ENCODE data around the gene ITGA2.

DNA sequence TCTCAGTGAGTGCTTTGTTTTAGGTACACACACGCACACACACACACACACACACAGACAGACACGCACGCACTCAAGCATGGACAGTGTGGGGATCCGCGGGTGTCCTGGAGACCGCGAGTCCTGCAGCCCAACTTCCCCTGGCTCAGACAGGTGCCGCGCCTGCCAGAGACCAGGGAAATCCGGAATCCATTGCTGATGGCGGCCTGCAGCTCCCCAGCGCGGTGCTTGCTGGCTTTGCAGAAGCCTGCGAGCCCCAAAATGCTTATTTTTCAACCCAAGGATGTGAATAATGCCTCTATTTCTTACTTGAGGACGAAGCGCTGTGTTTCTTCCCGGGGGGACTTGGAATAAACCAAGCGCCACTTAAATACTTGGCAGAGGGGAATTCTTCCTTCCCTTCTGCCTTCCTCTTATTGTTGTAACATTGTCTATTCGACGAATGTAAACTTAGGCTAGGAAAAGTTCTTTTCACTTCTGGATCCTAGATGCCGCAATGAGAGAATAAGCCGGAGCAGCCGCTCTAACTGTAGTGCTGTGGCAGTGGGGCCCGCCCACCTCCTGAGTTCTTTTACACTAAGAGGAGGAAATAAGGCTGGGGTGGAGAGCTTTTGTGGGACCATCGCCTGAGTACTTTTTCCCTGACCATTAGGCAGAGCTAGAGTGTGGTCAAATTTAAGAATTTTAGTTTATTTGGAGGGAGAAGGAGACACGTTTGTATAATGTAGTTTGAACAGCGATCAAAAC is 802 bp downstream of the ITGA2 start:
- TF ChIP-seq, protein P1, sequence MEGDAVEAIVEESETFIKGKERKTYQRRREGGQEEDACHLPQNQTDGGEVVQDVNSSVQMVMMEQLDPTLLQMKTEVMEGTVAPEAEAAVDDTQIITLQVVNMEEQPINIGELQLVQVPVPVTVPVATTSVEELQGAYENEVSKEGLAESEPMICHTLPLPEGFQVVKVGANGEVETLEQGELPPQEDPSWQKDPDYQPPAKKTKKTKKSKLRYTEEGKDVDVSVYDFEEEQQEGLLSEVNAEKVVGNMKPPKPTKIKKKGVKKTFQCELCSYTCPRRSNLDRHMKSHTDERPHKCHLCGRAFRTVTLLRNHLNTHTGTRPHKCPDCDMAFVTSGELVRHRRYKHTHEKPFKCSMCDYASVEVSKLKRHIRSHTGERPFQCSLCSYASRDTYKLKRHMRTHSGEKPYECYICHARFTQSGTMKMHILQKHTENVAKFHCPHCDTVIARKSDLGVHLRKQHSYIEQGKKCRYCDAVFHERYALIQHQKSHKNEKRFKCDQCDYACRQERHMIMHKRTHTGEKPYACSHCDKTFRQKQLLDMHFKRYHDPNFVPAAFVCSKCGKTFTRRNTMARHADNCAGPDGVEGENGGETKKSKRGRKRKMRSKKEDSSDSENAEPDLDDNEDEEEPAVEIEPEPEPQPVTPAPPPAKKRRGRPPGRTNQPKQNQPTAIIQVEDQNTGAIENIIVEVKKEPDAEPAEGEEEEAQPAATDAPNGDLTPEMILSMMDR (IDR thresholded peaks at IDR 0.05; ENCODE audit: poor library complexity) = peak; percentile 56
- TF ChIP-seq EZH2 (IDR thresholded peaks at IDR 0.05; ENCODE audit: borderline replicate concordance) (no peak), EZH2phosphoT487 (IDR thresholded peaks at IDR 0.05; ENCODE audit: low read depth, severe bottlenecking, unreplicated experiment) (no peak)
